H1 (cell line): ENCODE results near the gene HECTD4. TPM values are rescaled to one million over a fixed set of nuclear protein-coding genes. Genes with fewer than 3 reads are reported as not detected.

Experiments
- CTCF ChIA-PET: fragments of 300-600 bp; sonication (Branson Sonifier 250); formaldehyde crosslinking; loops from one replicate; lab custom pipeline; 2021; ENCODE audit not compliant: partially characterized antibody; lab: Charles Lee
- POLR2A ChIA-PET: fragments of 300-600 bp; sonication (Branson Sonifier 250); formaldehyde crosslinking; loops from one replicate; lab custom pipeline; 2021; ENCODE audit warnings: inconsistent platforms; ENCODE audit not compliant: partially characterized antibody; lab: Charles Lee
- DNase-seq, 2 experiments: peaks; one replicate each; pipeline versions ENCODE4 v3.0.0 to v3.0.0-alpha.2; 2010 to 2022; ENCODE audit warnings: low spot score in 2 of 2, low read depth in 1 of 2, mixed read lengths in 1 of 2
- FAIRE-seq: peaks from 2 replicates; lab custom pipeline; 2011; peaks lifted over from hg19 to GRCh38; lab: Jason Lieb, UNC
- H2AFZ ChIP-seq: 2 replicates; pipeline ENCODE4 v1.8.1; 2012; ENCODE audit warnings: low read length, inconsistent platforms
- H2AK5ac ChIP-seq: 2 replicates; pipeline ENCODE4 v1.6.1; 2013; ENCODE audit warnings: low read depth, low read length
- H2BK120ac ChIP-seq: replicated peaks from 2 replicates; pipeline ENCODE3; 2013; ENCODE audit warnings: low read depth, low read length, inconsistent platforms
- H2BK12ac ChIP-seq: 2 replicates; pipeline ENCODE4 v1.6.1; 2013; ENCODE audit warnings: low read depth, low read length
- H2BK15ac ChIP-seq: 2 replicates; pipeline ENCODE4 v1.6.1; 2013; ENCODE audit warnings: low read length
- H2BK20ac ChIP-seq: 2 replicates; pipeline ENCODE4 v1.6.1; 2013; ENCODE audit warnings: low read length
- H2BK5ac ChIP-seq: 2 replicates; pipeline ENCODE4 v1.6.1; 2013; ENCODE audit warnings: low read depth, low read length
- H3K14ac ChIP-seq: 2 replicates; pipeline ENCODE4 v1.6.1; 2013; ENCODE audit warnings: inconsistent platforms; ENCODE audit not compliant: insufficient read length
- H3K18ac ChIP-seq: 2 replicates; pipeline ENCODE4 v1.6.1; 2013; ENCODE audit warnings: low read length; ENCODE audit errors: extremely low read depth
- H3K23ac ChIP-seq: 2 replicates; pipeline ENCODE4 v1.6.1; 2013; ENCODE audit warnings: inconsistent platforms; ENCODE audit not compliant: insufficient read length
- H3K23me2 ChIP-seq: 2 replicates; pipeline ENCODE4 v1.6.1; 2013; ENCODE audit warnings: low read depth, low read length
- H3K27ac ChIP-seq: 2 replicates; pipeline ENCODE4 v1.6.1; 2011; ENCODE audit warnings: low read depth, low read length, inconsistent platforms
- H3K27me3 ChIP-seq, 4 experiments: replicated peaks in 1 of 4; 1 replicate in 1 of 4; 2 replicates in 3 of 4; pipeline versions ENCODE4 v1.6.1 to v1.8.1; 2011 to 2013; ENCODE audit warnings: low read length in 3 of 4, mild to moderate bottlenecking in 3 of 4, inconsistent platforms in 2 of 4, mixed read lengths in 2 of 4, moderate library complexity in 1 of 4; ENCODE audit not compliant: control insufficient read depth in 3 of 4, insufficient read depth in 3 of 4; ENCODE audit errors: extremely low read depth in 1 of 4
- H3K36me3 ChIP-seq, 4 experiments: 2 replicates each; pipeline versions ENCODE4 v1.6.1 to v1.8.1; 2011 to 2013; ENCODE audit warnings: mild to moderate bottlenecking in 4 of 4, low read length in 3 of 4, moderate library complexity in 2 of 4, control low read depth in 1 of 4, inconsistent platforms in 1 of 4; ENCODE audit not compliant: insufficient read depth in 4 of 4, control insufficient read depth in 2 of 4
- H3K4ac ChIP-seq: replicated peaks from 2 replicates; pipeline ENCODE3; 2013; ENCODE audit warnings: low read length, low read depth, mixed read lengths, inconsistent platforms; ENCODE audit not compliant: insufficient read length
- H3K4me1 ChIP-seq, 4 experiments: replicated peaks in 1 of 4; 1 replicate in 1 of 4; 2 replicates in 3 of 4; pipeline versions ENCODE4 v1.6.1 to v1.8.1; 2011 to 2013; ENCODE audit warnings: low read length in 3 of 4, inconsistent platforms in 2 of 4, mixed read lengths in 1 of 4; ENCODE audit not compliant: insufficient read depth in 4 of 4, control insufficient read depth in 3 of 4
- H3K4me2 ChIP-seq, 2 experiments: 2 replicates each; pipeline versions ENCODE4 v1.6.1 to v1.8.1; 2011 to 2013; ENCODE audit warnings: low read depth in 2 of 2, low read length in 2 of 2, control low read depth in 1 of 2, inconsistent platforms in 1 of 2, mild to moderate bottlenecking in 1 of 2; ENCODE audit not compliant: insufficient read depth in 1 of 2
- H3K4me3 ChIP-seq, 4 experiments: fragments of 200-600, 300-600 bp in 1 of 4; sonication (generic), shearing (Covaris generic), sonication (Bioruptor Twin) in 1 of 4; 2 replicates each; pipeline versions ENCODE4 v1.5.1 to v1.8.1; 2011 to 2016; ENCODE audit warnings: low read length in 4 of 4, low read depth in 3 of 4, control low read depth in 2 of 4, inconsistent platforms in 2 of 4, mild to moderate bottlenecking in 2 of 4, mixed read lengths in 1 of 4, moderate library complexity in 1 of 4; ENCODE audit not compliant: insufficient read depth in 2 of 4; ENCODE audit errors: extremely low read depth in 1 of 4
- H3K56ac ChIP-seq: replicated peaks from 2 replicates; pipeline ENCODE3; 2013; ENCODE audit warnings: low read depth, mild to moderate bottlenecking, mixed read lengths, low read length, inconsistent platforms; ENCODE audit not compliant: insufficient read length
- H3K79me1 ChIP-seq: 2 replicates; pipeline ENCODE4 v1.6.1; 2013; ENCODE audit warnings: low read depth, low read length, control low read depth
- H3K79me2 ChIP-seq, 2 experiments: 2 replicates each; pipeline versions ENCODE4 v1.6.1 to v1.8.1; 2012 to 2013; ENCODE audit warnings: low read length in 2 of 2, mild to moderate bottlenecking in 2 of 2, inconsistent platforms in 1 of 2; ENCODE audit not compliant: insufficient read depth in 2 of 2, control insufficient read depth in 1 of 2
- H3K9ac ChIP-seq, 4 experiments: replicated peaks in 1 of 4; 1 replicate in 1 of 4; 2 replicates in 3 of 4; pipeline versions ENCODE4 v1.6.1 to v1.8.1; 2011 to 2013; ENCODE audit warnings: low read depth in 3 of 4, low read length in 3 of 4, control low read depth in 2 of 4, mild to moderate bottlenecking in 2 of 4, moderate library complexity in 2 of 4, inconsistent platforms in 1 of 4; ENCODE audit errors: extremely low read depth in 1 of 4
- H3K9me3 ChIP-seq, 2 experiments: 2 replicates each; pipeline versions ENCODE4 v1.6.1 to v1.8.1; 2012 to 2013; ENCODE audit warnings: mild to moderate bottlenecking in 2 of 2, moderate library complexity in 2 of 2, control low read depth in 1 of 2, inconsistent platforms in 1 of 2, low read depth in 1 of 2, low read length in 1 of 2, mixed read lengths in 1 of 2; ENCODE audit not compliant: insufficient read depth in 2 of 2
- H4K20me1 ChIP-seq, 2 experiments: replicated peaks in 1 of 2; 2 replicates each; pipeline versions ENCODE3 to v1.8.1; 2011 to 2013; ENCODE audit warnings: inconsistent platforms in 2 of 2, low read length in 2 of 2, mild to moderate bottlenecking in 1 of 2; ENCODE audit not compliant: insufficient read depth in 2 of 2, control insufficient read depth in 1 of 2
- H4K5ac ChIP-seq: 2 replicates; pipeline ENCODE4 v1.6.1; 2013; ENCODE audit warnings: low read length, low read depth, mixed read lengths, inconsistent platforms; ENCODE audit not compliant: insufficient read length
- H4K8ac ChIP-seq: 2 replicates; pipeline ENCODE4 v1.8.0; 2013; ENCODE audit warnings: mild to moderate bottlenecking, moderate library complexity, low read length, inconsistent platforms; ENCODE audit not compliant: insufficient read depth; ENCODE audit errors: extremely low read depth
- H4K91ac ChIP-seq: replicated peaks from 2 replicates; pipeline ENCODE3; 2013; ENCODE audit warnings: low read length, mixed read lengths, inconsistent platforms; ENCODE audit not compliant: insufficient read length
- CEBPB ChIP-seq: IDR thresholded peaks from 2 replicates; pipeline ENCODE4 v1.6.1; 2012; ENCODE audit warnings: low read depth, low read length
- WGBS, 2 experiments: shearing (Covaris generic) in 1 of 2; methylation state at CpG; one replicate each; pipeline versions ENCODE4 v1.1.6 to v1.1.7; 2013 to 2015; ENCODE audit warnings: low lambda C conversion rate in 2 of 2, mixed read lengths in 2 of 2, inconsistent platforms in 1 of 2, low coverage in 1 of 2, missing lambda C conversion rate in 1 of 2; ENCODE audit not compliant: insufficient replicate concordance in 2 of 2, insufficient coverage in 1 of 2, insufficient read length in 1 of 2; ENCODE audit errors: extremely low coverage in 1 of 2, missing lambda C conversion rate in 1 of 2; 5-methylcytosine and 5-hydroxymethylcytosine counted together
- polyA plus RNA-seq, 7 experiments: library from polyadenylated mRNA; depleted of rRNA in 3 of 7; stranded (reverse) in 5 of 7; unstranded in 2 of 7; fragments of >200 nt in 5 of 7; fragments of 200-250 nt in 2 of 7; gene quantifications; 1 replicate in 5 of 7; 2 replicates in 1 of 7; 4 replicates in 1 of 7; pipeline versions ENCODE4 v1.2.1 to v1.2.3, GENCODE V29; 2011 to 2013; ENCODE audit warnings: missing spikeins in 2 of 7, mixed read lengths in 2 of 7
- total RNA-seq: library from RNA; stranded (reverse); fragmentation: NEBNext Ultra II Directional; extraction: Animal tissue kit (Norgen Biotek cat#: 25700); gene quantifications from 2 replicates; pipeline ENCODE4 v1.2.1, GENCODE V29; 2021
- TF ChIP-seq, protein P1 (sequence below): IDR thresholded peaks from 2 replicates; pipeline ENCODE4 v1.6.1; 2012; ENCODE audit warnings: inconsistent platforms

Gene HECTD4
- total and polyA plus RNA-seq, 2 of the 8 experiments (the other 6 are each of a cell fraction or from before 2014, with no cell fraction given): 6.5 to 33.7 TPM

GRCh38 chr12:112179341-112179740 is 202.9 kb downstream of the HECTD4 start:
- Histone ChIP-seq H3K9ac (no peak overlapping the region), H3K4me1 (peaks cover 6 to 19% (median 10%) of the 10 kb centered on the region in 4 experiments; a peak in 6 of 7 replicates), H3K79me2 (no peaks in the 10 kb centered on the region), H3K27me3 (no peaks in the 10 kb centered on the region), H4K5ac (no peak overlapping the region), H4K91ac (no peak overlapping the region), H3K79me1 (no peaks in the 10 kb centered on the region), H3K23me2 (no peaks in the 10 kb centered on the region), H3K4ac (no peak overlapping the region), H2AFZ (no peak overlapping the region), H3K36me3 (peaks cover 8 to 20% (median 12%) of the 10 kb centered on the region in 4 experiments; a peak in 7 of 8 replicates), H3K27ac (no peak overlapping the region), H2BK5ac (no peak overlapping the region), H3K4me2 (no peak overlapping the region), H2BK12ac (no peak overlapping the region), H3K14ac (no peak overlapping the region), H2BK120ac (no peak overlapping the region), H3K56ac (no peak overlapping the region), H2BK20ac (no peak overlapping the region), H3K23ac (no peak overlapping the region), H2AK5ac (no peak overlapping the region), H4K20me1 (no peaks in the 10 kb centered on the region), H3K4me3 (no peak overlapping the region), H3K9me3 (no peaks in the 10 kb centered on the region), H3K18ac (no peak overlapping the region), H2BK15ac (no peak overlapping the region), H4K8ac (no peak overlapping the region)
- no peak for DNase-seq
- CTCF ChIA-PET: interaction anchor here (0.7 to 1.2 kb wide), 3 partner anchors 9 to 208 kb away, joined by 3 to 5 read pairs (median 3); no protein-coding TSS in a partner anchor
- POLR2A ChIA-PET: no interaction called here
- FAIRE-seq: no peak
- no peak for TF ChIP-seq CEBPB
- TF ChIP-seq, protein P1, sequence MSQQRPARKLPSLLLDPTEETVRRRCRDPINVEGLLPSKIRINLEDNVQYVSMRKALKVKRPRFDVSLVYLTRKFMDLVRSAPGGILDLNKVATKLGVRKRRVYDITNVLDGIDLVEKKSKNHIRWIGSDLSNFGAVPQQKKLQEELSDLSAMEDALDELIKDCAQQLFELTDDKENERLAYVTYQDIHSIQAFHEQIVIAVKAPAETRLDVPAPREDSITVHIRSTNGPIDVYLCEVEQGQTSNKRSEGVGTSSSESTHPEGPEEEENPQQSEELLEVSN: no peak
- WGBS, 2 experiments: 96% methylated on average over 11 of the region's 11 CpGs; no CpG with 5 or more reads in 1 of the 2 experiments
